ENCODE measurements around the gene GLUD2.
"Not testable (repeated sequence)": the region's sequence is repeated elsewhere in the genome, so short reads cannot be mapped to it uniquely, and the experiment has no call there.

The GLUD2 gene

DNA sequence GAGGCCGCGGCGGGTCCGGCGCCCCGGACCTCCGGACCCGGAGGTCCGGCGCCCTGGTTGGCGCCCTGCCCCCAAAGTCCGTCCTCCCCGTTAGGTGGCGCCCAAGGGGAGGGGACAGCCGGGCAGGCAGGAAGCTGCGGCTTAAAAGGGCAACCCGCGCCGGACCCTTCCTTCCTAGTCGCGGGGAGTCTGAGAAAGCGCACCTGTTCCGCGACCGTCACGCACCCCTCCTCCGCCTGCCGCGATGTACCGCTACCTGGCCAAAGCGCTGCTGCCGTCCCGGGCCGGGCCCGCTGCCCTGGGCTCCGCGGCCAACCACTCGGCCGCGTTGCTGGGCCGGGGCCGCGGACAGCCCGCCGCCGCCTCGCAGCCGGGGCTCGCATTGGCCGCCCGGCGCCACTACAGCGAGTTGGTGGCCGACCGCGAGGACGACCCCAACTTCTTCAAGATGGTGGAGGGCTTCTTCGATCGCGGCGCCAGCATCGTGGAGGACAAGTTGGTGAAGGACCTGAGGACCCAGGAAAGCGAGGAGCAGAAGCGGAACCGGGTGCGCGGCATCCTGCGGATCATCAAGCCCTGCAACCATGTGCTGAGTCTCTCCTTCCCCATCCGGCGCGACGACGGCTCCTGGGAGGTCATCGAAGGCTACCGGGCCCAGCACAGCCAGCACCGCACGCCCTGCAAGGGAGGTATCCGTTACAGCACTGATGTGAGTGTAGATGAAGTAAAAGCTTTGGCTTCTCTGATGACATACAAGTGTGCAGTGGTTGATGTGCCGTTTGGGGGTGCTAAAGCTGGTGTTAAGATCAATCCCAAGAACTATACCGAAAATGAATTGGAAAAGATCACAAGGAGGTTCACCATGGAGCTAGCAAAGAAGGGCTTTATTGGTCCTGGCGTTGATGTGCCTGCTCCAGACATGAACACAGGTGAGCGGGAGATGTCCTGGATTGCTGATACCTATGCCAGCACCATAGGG is at the start of gene GLUD2:
Gene GLUD2, plus strand, starts transcription at position 170 of the 979 bp plus-strand sequence. Its CDS starts 75 bp downstream, at position 245.
- DNase-seq (ENCODE audit: low read depth in 3 of 3): not testable (repeated sequence)

DNA sequence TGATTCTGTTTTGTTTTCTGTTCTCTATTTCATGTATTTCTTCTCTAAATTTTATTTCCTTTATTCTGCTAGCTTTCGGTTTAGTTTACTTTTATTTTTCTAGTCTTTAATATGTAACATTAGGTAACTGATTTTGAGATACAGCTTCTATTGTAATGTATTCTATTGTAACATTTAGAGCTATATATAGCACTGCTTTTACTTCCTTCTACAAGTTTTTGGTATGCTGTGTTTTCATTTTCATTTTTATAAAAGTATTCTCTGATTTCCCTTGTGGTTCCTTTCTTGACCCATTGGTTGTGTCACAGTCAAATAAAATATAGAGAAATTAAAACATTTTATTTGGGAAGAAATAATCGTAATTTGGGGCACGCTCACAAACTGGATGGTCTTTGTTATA is 48.0 kb upstream of the GLUD2 start:
- DNase-seq (ENCODE audit: low read depth in 3 of 3): no peak

DNA sequence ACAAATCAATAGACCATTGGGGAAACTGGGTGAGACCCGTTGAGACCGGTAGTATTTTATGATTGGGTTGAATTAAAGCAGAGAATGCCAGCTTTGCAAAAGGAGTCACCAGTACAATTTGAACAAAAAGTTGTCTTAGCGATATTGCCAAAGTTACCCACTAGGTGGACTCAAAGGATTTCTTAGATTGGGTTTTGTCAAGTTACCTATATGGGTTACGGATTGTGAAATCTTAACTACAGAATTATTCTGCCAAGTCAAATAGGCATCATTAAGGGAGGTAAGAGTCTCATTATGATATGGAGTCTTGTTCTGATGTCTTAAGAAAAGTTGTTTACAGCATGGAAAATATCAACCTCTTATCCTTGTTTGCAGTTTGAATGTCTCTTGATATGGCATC is 46.8 kb upstream of the GLUD2 start:
- no peak for DNase-seq (ENCODE audit: low read depth in 3 of 3)

- no peak for DNase-seq (ENCODE audit: low read depth in 3 of 3)
Measured at GRCh38 chrX:121008920-121009319, 38.5 kb upstream of the GLUD2 start.

DNA sequence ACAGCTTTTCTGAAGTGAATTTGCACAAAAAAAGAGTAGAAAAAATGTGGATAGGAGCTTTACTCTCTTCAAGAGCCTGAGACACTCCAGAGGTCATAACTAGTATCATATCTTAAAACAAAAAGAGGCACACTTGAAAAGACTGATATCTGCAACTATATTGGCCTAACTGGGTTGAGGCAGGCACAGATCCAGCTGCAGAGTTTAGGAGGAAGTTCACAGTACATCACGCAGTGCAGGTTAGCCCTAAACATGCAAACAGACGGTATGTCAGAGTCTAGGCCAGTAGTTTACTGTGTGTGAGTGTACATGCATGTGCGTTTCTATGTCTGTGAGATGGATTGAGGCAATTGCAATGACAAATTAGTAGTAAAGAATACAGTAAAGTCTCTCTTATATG is 37.6 kb upstream of the GLUD2 start:
- no peak for DNase-seq (ENCODE audit: low read depth in 3 of 3)

DNA sequence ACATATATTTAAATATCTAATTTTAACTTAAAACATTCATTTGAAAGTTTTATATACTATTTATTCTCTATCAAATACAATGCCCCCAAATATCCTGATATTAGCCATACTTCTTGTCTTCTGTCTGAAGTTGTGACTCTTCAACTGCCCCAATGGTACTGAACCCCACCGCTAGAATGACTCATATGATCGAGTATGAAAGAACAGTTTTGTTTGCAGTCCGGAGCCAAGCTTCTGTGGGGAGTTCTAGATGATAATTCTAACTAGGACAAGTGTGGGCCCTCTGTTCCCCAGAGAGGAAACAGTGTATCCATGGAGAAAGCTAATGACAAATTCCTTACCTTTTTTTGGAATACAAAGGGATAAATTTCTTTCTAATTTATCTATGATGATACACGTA is 37.2 kb upstream of the GLUD2 start:
- no peak for DNase-seq (ENCODE audit: low read depth in 3 of 3)

- DNase-seq (ENCODE audit: low read depth in 3 of 3): no peak
Measured at GRCh38 chrX:121011254-121011653, 36.2 kb upstream of the GLUD2 start.

DNA sequence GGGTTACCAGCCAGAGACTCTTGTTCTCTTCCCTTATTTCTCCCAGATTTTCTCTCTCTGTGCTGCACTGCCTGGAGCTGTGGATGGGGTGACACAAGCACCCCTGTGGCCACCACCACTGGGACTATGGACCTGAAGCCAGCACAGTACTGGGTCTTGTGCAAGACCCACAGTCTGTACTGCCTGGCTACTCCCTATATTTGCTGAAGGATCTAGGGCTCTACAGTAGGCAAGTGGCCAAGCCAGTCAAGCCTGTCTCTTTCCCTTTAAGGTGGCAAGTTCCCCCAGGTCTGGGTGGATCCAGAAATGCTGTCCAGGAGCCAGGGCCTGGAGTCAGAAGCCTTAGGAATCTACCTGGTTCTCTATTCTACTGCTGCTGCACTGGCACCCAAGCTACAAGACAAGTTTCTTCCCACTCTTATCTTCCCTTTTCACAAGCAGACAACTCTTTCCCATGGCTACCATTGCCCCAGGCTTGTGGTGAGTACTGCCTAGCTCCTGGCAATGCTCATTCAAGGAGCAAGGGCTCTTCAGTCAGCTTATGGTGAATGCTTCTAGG is 33.4 kb upstream of the GLUD2 start:
- no peak for DNase-seq (ENCODE audit: low read depth in 3 of 3)

DNA sequence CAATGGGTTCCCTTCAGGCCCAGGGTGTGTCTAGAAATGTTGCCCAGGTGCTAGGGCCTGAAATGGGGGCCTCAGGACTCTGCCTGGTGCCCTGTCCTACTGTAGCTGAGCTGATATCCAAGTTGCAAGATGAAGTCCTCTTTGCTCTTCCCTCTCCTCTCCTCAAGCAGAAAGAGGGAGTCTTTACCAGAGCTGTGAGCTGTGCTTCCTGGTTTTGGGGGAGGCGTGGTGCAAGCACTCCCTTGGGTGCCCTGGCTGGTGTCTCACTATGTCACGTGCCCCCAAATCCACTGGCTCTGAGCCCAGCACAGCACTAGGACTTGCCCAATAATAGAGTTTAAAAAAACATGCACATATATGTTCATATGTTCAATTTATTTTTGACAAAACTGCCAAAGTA is 32.6 kb upstream of the GLUD2 start:
- no peak for DNase-seq (ENCODE audit: low read depth in 3 of 3)

GRCh38 chrX:121028419-121028818 is 19.0 kb upstream of the GLUD2 start:
- no peak for DNase-seq (ENCODE audit: low read depth in 3 of 3)

DNA sequence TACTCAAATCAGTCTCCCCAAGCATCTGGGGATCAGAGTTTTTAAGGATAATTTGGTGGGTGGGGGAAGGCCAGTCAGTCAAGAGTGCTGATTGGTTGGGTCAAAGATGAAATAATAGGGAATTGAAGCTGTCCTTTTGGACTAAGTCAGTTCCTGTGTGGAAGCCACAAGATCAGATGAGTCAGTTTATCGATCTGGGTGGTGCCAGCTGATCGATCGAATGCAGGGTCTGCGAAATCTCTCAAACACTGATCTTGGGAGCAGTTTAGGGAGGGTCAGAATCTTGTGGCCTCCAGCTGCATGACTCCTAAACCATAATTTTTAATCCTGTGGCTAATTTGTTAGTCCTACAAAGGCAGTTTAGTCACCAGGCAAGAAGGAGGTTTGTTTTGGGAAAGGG is 17.3 kb upstream of the GLUD2 start:
- no peak for DNase-seq (ENCODE audit: low read depth in 3 of 3)

DNA sequence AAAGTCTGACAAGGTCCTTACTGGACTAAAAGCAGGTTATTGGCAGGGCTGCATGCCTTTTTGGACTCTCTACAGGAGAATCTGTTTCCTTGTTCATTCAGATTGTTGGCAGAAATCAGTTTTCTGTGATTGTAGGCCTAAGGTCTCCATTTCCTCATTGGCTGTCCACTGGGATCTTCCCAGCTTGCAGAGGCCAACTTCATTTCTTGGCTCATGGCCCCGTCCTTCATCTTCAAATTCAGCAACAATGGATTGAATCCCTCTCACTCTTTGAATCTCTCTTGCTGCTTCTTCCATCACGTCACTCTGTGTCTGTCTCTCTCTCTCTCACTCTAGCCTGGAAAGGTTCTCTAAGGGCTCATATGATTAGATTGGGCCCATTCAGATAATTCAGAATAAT is 14.9 kb upstream of the GLUD2 start:
- DNase-seq (ENCODE audit: low read depth in 3 of 3): no peak

DNA sequence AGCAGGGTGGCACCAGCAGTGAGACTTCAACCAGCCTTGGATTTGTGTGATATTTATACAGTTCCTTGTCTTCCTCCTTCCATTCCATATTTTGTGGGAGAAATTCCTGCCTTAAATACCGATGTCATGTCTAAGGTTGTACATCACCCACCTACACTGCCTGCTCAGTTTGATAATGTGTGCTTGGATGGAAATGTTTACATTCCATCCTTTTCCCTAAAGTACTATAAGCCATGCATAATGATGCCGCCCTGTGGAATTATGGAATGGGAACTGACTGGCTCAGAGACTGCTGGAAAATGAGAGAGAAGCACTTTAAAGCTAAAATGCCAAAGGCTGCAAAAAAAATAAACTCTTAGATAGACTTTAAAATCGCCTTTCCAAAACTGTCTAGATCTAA is 11.3 kb upstream of the GLUD2 start:
- DNase-seq (ENCODE audit: low read depth in 3 of 3): no peak

DNA sequence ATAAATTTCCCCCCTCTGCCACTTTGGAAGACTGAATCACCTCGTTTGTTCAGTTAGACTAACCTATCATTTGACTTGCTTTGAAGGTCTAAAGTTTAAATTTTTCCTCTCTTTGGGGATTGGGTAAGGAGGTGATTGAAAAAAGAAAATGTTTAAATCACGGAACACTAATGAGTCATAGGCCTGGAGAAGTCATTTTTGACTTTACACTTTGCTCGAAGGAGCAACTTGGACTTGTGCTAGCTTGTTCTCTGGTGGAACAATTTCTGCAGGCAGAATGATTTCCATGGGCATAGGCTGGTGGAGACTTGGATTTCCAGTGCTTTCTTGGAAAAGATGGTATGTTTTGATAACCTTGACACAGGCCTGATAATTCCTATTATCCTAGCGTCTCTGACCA is 10.5 kb upstream of the GLUD2 start:
- no peak for DNase-seq (ENCODE audit: low read depth in 3 of 3)

- DNase-seq (ENCODE audit: low read depth in 3 of 3): no peak
Measured at GRCh38 chrX:121050781-121051180, 3.4 kb downstream of the GLUD2 start.

DNA sequence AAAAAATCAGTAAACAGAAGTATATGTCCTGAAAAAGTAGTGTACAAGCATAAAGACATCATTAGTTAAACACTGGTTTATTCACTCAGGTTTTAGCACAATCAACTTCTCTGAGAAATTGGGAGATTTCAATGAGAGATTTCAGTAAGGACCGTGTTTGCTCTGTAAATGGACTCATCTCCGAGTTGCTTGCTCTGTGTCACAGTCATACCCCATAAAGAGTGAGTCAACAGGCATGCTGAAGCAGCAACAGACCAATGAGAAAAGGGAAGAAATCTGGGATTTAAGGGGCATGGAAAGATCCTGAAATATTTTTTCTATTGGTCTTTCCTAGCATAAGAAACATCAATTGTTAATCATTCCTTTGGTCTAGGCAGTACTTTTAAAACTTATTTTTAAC is 4.7 kb downstream of the GLUD2 start:
- DNase-seq (ENCODE audit: low read depth in 3 of 3): no peak

DNA sequence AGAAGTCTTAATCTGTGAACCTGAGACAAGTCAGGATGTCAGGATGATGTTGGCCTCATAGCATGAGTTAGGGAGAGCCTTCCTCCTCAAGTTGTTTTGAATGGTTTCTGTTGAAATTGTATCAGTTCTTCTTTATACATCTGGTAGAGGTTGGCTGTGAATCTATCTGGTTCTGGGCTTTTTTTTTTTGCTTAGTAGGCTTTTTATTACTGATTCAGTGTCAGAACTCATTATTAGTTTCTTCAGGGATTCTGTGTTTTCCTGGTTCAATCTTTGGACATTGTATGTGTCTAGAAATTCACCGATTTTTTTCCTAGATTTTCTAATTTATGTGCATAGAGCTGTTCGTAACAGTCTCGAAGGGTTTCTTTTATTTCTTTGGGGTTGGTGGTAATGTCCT is 14.9 kb downstream of the GLUD2 start:
- no peak for DNase-seq (ENCODE audit: low read depth in 3 of 3)

DNA sequence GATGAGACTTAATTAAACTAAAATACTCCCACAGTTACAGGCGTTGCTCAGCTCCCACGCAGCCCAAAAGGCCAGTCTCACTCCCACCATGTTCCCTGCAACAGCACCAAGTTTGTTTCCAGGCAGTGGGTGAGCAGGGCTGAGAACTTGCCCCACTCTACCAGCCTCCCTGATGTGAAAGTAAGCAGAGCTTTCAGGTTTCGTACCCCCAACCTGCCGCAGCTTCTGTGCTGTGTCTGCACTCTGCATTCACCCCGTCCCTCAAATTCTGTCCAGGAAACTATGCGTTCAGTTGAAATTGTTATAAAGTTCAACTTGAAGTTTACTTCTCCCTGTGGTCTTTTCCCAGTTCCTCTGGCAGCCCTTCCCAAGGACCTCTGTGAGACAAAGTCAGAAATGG is 17.2 kb downstream of the GLUD2 start:
- no peak for DNase-seq (ENCODE audit: low read depth in 3 of 3)

DNA sequence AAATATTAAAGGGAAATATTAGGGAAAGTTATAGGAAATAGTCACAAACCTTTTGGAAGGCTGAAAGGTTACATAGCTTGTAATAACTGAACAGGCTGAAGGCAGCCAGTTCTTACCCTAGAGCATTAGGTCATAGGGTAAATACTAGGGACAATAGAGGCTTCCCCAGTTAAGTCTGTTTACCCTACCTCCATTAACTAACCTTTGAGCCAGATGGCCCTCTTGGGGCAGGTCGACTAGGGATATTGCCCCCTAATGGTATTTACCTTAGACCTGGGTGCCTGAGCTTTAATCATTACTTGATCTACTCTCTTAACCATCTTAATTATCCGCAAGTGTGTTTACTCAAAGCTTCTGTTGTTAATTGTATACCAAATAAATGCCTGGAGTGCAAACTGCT is 36.8 kb downstream of the GLUD2 start:
- not testable (repeated sequence) for DNase-seq (ENCODE audit: low read depth in 3 of 3)

DNA sequence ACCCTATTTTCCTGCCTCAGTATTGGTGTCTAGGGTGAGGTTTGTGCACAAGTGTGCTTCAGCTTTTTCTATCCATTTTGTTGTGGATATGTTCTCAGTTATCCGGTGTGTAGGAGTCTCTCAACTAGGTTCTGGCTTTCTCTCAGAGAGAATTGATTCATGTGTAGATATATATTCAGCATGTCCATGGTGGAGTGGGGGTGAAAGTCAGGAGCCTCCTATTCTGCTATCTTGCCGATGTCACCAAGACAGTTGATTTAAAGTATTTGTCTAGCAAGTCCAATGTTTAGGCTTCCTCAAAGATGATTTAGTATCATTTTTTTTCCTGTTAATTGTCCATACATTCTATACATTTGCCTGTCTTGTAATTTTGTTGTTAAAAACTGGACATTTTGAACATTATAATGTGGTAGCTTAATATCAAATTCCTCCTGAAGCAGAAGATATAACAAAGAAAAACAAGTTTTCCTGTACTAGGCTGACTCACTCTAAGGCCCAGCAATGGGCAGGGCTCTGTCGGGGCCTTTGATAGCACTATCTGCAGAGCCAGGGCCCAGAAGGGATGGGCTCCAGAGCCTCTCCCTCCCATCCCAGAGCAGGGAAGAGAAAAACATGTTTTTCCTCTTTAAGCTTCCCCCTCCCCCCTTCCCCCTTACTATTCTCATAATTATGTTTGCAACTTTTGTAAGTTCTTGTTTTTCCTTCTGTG is 37.6 kb downstream of the GLUD2 start:
- no peak for DNase-seq (ENCODE audit: low read depth in 3 of 3)

GRCh38 chrX:121085612-121086010 is 38.2 kb downstream of the GLUD2 start:
- DNase-seq (ENCODE audit: low read depth in 3 of 3): no peak

DNA sequence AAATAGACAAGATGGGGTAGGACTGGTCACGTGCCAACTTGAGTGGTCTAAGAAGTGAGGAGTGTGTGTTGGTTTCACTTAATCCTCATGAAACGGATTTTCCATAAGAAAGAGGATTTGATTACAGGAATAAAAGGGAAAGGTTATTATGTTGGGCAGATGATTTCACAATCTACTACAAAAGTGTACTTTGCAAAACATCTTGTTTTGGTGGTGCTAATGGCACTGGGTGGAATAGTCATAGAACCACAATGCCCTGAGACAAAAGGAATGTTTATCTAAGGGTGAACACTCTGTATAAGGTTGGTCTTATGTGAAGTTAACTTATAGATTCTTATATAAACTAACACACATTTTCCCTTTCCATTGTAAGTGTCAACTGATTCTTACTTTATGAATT is 45.6 kb downstream of the GLUD2 start:
- DNase-seq (ENCODE audit: low read depth in 3 of 3): no peak
